IMR-90 (cell line): Measurements from ENCODE around the gene CCDC43.

ENCODE experiments used
- BHLHE40 ChIP-seq: fragments of 150-350 bp; IDR thresholded peaks from 2 replicates; pipeline ENCODE4 v1.6.1; 2016; ENCODE audit warnings: mild to moderate bottlenecking, low read depth, low read length
- CTCF ChIP-seq: conservative IDR thresholded peaks from 2 replicates; pipeline ENCODE4 v1.5.1; 2012; ENCODE audit warnings: mild to moderate bottlenecking, low read depth, low read length, improper control_type of control experiment
- FOS ChIP-seq: fragments of 150-350 bp; IDR thresholded peaks from 2 replicates; pipeline ENCODE4 v1.6.1; 2016; ENCODE audit warnings: low read depth, low read length

GRCh38 chr17:44642834-44643233 lies 46.7 kb downstream of the CCDC43 start:
- no peak for TF ChIP-seq CTCF
- no peak for TF ChIP-seq FOS
- TF ChIP-seq BHLHE40: no peak
